HepG2 (cell line): ENCODE results near the gene OR1F1. TPM values are rescaled to one million over a fixed set of nuclear protein-coding genes. Genes with fewer than 3 reads are reported as not detected.
A peak's percentile ranks its signal among the peaks of the same experiment; 100 is the strongest.

Experiments
- CCDC6 ChIP-seq: sonication (generic); formaldehyde crosslinking; IDR thresholded peaks from 2 replicates; pipeline ENCODE4 v1.8.1; 2022; ENCODE audit warnings: mild to moderate bottlenecking, missing genetic modification reagents, moderate library complexity
- HNRNPUL1 ChIP-seq: fragments of 200-400 bp; formaldehyde crosslinking; IDR thresholded peaks from 2 replicates; pipeline ENCODE4 v1.6.1; 2017; ENCODE audit warnings: low read depth, mild to moderate bottlenecking, low read length, moderate library complexity
- NFE2L1 ChIP-seq: sonication (generic); formaldehyde crosslinking; IDR thresholded peaks from 2 replicates; pipeline ENCODE4 v1.4.0; 2020; ENCODE audit warnings: missing genetic modification reagents, mild to moderate bottlenecking, borderline replicate concordance
- NKX3-1 ChIP-seq: sonication (generic); formaldehyde crosslinking; IDR thresholded peaks from 2 replicates; pipeline ENCODE4 v1.5.0; 2020; ENCODE audit warnings: missing genetic modification reagents
- ZC3H4 ChIP-seq: sonication (generic); formaldehyde crosslinking; IDR thresholded peaks from 2 replicates; pipeline ENCODE4 v1.4.0; 2020; ENCODE audit warnings: missing genetic modification reagents, borderline replicate concordance
- ZNF101 ChIP-seq: sonication (generic); formaldehyde crosslinking; IDR thresholded peaks from 2 replicates; pipeline ENCODE4 v1.4.0; 2020; ENCODE audit warnings: mild to moderate bottlenecking, low read depth, missing genetic modification reagents, borderline replicate concordance
- ZNF121 ChIP-seq: sonication (generic); formaldehyde crosslinking; IDR thresholded peaks from 2 replicates; pipeline ENCODE4 v1.5.0; 2020; ENCODE audit warnings: mild to moderate bottlenecking, missing genetic modification reagents
- ZNF331 ChIP-seq: sonication (generic); formaldehyde crosslinking; IDR thresholded peaks from 2 replicates; pipeline ENCODE4 v1.4.0; 2020; ENCODE audit warnings: missing genetic modification reagents
- ZNF607 ChIP-seq: sonication (generic); formaldehyde crosslinking; IDR thresholded peaks from 2 replicates; pipeline ENCODE4 v1.5.1; 2020; ENCODE audit warnings: missing genetic modification reagents, mild to moderate bottlenecking, borderline replicate concordance
- ZNF709 ChIP-seq: sonication (generic); formaldehyde crosslinking; IDR thresholded peaks from 2 replicates; pipeline ENCODE4 v1.5.0; 2020; ENCODE audit warnings: mild to moderate bottlenecking, missing genetic modification reagents
- ZNF879 ChIP-seq: sonication (generic); formaldehyde crosslinking; IDR thresholded peaks from 2 replicates; pipeline ENCODE4 v1.8.1; 2023; ENCODE audit warnings: missing genetic modification reagents
- polyA plus RNA-seq, 8 experiments: library from polyadenylated mRNA; depleted of rRNA in 3 of 8; stranded (reverse) in 7 of 8; unstranded in 1 of 8; fragments of >200 nt; fragmentation: Illumina TruSeq in 4 of 8; extraction: Trizol in 4 of 8; gene quantifications; 2 replicates each; pipeline versions ENCODE4 v1.2.1 to v1.2.3, GENCODE V29; 2011 to 2016; ENCODE audit warnings: low read depth in 4 of 8, missing spikeins in 1 of 8, mixed read lengths in 1 of 8; ENCODE audit not compliant: insufficient read depth in 1 of 8
- total RNA-seq, 5 experiments: library from RNA; depleted of rRNA; stranded (reverse); fragments of >200 nt; fragmentation: Illumina TruSeq; extraction: Trizol; gene quantifications; 2 replicates each; pipeline ENCODE4 v1.2.3, GENCODE V29; 2016; ENCODE audit warnings: low read depth in 1 of 5
- TF ChIP-seq, protein P1 (sequence below): sonication (generic); formaldehyde crosslinking; IDR thresholded peaks from 2 replicates; pipeline ENCODE4 v1.4.0; 2020; ENCODE audit warnings: missing genetic modification reagents, borderline replicate concordance
- TF ChIP-seq, protein P2 (sequence below): IDR thresholded peaks from 2 replicates; pipeline ENCODE4 v1.6.1; 2012; ENCODE audit warnings: inconsistent platforms
- TF ChIP-seq, protein P3 (sequence below): sonication (generic); formaldehyde crosslinking; IDR thresholded peaks from 2 replicates; pipeline ENCODE4 v1.4.0; 2020; ENCODE audit warnings: mild to moderate bottlenecking, missing genetic modification reagents
- TF ChIP-seq, protein P4 (sequence below): sonication (generic); formaldehyde crosslinking; IDR thresholded peaks from 2 replicates; pipeline ENCODE4 v1.4.0; 2020; ENCODE audit warnings: missing genetic modification reagents
- TF ChIP-seq, protein P5 (sequence below): IDR thresholded peaks from 2 replicates; pipeline ENCODE4 v1.6.1; 2016; ENCODE audit warnings: mild to moderate bottlenecking

OR1F1 gene
- total and polyA plus RNA-seq, 2 of the 13 experiments (the other 11 are each of a cell fraction or from before 2014, with no cell fraction given): 0.90 TPM; not detected in 1

DNA sequence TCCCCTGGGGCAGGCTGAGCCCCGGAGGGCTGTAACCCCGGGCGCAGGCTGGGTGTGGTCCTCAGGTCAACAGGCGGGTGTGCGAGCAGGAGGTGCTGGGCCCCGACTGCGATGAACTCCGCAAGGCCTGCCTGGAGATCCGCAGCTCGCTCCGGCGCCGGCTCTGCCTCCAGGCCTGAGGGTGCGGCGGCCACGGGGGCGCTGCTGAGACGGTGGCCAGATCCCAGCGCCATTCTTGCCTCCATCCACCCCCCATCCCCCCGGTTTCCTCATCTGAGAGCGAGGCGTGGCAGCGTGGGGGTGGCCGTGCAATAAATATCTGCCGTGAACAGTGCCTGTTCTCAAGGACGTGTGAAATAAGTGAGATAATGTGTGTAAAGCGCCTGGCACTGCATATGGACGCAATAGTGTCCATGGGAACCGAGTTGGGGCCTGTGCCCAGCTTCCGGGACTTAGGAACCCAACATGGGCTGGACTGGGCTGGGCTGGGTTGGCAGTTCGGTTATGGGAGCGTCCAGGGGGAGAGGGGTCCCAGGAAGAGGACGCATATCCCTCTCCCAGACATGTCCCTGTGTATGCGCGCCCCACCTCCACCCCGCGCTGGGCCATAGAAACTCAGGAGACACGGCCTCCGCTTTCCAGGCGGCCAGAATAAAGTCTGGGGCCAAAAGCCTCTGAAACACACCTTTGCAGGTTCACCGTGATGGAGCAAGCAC lies 38.2 kb upstream of the OR1F1 start (continued):
- TF ChIP-seq, protein P1, sequence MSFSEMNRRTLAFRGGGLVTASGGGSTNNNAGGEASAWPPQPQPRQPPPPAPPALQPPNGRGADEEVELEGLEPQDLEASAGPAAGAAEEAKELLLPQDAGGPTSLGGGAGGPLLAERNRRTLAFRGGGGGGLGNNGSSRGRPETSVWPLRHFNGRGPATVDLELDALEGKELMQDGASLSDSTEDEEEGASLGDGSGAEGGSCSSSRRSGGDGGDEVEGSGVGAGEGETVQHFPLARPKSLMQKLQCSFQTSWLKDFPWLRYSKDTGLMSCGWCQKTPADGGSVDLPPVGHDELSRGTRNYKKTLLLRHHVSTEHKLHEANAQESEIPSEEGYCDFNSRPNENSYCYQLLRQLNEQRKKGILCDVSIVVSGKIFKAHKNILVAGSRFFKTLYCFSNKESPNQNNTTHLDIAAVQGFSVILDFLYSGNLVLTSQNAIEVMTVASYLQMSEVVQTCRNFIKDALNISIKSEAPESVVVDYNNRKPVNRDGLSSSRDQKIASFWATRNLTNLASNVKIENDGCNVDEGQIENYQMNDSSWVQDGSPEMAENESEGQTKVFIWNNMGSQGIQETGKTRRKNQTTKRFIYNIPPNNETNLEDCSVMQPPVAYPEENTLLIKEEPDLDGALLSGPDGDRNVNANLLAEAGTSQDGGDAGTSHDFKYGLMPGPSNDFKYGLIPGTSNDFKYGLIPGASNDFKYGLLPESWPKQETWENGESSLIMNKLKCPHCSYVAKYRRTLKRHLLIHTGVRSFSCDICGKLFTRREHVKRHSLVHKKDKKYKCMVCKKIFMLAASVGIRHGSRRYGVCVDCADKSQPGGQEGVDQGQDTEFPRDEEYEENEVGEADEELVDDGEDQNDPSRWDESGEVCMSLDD (CRISPR knock-in tag): no peak; the same call in 1 of the 2 replicates
- TF ChIP-seq ZC3H4 (CRISPR knock-in tag): 0 out of 2 replicates have a peak, but pooled peaks have one; percentile 29
- no peak for TF ChIP-seq CCDC6 (CRISPR knock-in tag)
- TF ChIP-seq, protein P2, sequence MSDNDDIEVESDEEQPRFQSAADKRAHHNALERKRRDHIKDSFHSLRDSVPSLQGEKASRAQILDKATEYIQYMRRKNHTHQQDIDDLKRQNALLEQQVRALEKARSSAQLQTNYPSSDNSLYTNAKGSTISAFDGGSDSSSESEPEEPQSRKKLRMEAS: peak; percentile 51; the same call in 1 of the 2 replicates
- TF ChIP-seq, protein P3, sequence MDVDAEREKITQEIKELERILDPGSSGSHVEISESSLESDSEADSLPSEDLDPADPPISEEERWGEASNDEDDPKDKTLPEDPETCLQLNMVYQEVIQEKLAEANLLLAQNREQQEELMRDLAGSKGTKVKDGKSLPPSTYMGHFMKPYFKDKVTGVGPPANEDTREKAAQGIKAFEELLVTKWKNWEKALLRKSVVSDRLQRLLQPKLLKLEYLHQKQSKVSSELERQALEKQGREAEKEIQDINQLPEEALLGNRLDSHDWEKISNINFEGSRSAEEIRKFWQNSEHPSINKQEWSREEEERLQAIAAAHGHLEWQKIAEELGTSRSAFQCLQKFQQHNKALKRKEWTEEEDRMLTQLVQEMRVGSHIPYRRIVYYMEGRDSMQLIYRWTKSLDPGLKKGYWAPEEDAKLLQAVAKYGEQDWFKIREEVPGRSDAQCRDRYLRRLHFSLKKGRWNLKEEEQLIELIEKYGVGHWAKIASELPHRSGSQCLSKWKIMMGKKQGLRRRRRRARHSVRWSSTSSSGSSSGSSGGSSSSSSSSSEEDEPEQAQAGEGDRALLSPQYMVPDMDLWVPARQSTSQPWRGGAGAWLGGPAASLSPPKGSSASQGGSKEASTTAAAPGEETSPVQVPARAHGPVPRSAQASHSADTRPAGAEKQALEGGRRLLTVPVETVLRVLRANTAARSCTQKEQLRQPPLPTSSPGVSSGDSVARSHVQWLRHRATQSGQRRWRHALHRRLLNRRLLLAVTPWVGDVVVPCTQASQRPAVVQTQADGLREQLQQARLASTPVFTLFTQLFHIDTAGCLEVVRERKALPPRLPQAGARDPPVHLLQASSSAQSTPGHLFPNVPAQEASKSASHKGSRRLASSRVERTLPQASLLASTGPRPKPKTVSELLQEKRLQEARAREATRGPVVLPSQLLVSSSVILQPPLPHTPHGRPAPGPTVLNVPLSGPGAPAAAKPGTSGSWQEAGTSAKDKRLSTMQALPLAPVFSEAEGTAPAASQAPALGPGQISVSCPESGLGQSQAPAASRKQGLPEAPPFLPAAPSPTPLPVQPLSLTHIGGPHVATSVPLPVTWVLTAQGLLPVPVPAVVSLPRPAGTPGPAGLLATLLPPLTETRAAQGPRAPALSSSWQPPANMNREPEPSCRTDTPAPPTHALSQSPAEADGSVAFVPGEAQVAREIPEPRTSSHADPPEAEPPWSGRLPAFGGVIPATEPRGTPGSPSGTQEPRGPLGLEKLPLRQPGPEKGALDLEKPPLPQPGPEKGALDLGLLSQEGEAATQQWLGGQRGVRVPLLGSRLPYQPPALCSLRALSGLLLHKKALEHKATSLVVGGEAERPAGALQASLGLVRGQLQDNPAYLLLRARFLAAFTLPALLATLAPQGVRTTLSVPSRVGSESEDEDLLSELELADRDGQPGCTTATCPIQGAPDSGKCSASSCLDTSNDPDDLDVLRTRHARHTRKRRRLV (CRISPR knock-in tag): no peak
- peak; percentile 19; the same call in 1 of the 2 replicates for TF ChIP-seq ZNF709 (CRISPR knock-in tag)
- TF ChIP-seq ZNF331 (CRISPR knock-in tag): no peak
- TF ChIP-seq, protein P4, sequence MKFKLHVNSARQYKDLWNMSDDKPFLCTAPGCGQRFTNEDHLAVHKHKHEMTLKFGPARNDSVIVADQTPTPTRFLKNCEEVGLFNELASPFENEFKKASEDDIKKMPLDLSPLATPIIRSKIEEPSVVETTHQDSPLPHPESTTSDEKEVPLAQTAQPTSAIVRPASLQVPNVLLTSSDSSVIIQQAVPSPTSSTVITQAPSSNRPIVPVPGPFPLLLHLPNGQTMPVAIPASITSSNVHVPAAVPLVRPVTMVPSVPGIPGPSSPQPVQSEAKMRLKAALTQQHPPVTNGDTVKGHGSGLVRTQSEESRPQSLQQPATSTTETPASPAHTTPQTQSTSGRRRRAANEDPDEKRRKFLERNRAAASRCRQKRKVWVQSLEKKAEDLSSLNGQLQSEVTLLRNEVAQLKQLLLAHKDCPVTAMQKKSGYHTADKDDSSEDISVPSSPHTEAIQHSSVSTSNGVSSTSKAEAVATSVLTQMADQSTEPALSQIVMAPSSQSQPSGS (CRISPR knock-in tag): no peak
- TF ChIP-seq, protein P5, sequence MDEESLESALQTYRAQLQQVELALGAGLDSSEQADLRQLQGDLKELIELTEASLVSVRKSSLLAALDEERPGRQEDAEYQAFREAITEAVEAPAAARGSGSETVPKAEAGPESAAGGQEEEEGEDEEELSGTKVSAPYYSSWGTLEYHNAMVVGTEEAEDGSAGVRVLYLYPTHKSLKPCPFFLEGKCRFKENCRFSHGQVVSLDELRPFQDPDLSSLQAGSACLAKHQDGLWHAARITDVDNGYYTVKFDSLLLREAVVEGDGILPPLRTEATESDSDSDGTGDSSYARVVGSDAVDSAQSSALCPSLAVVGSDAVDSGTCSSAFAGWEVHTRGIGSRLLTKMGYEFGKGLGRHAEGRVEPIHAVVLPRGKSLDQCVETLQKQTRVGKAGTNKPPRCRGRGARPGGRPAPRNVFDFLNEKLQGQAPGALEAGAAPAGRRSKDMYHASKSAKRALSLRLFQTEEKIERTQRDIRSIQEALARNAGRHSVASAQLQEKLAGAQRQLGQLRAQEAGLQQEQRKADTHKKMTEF: no peak
- TF ChIP-seq ZNF101 (CRISPR knock-in tag): no peak
- TF ChIP-seq NKX3-1 (CRISPR knock-in tag): no peak
- TF ChIP-seq ZNF121 (CRISPR knock-in tag): no peak
- TF ChIP-seq HNRNPUL1: no peak
- no peak for TF ChIP-seq ZNF607 (CRISPR knock-in tag)
- no peak for TF ChIP-seq ZNF879 (CRISPR knock-in tag)
- no peak for TF ChIP-seq NFE2L1 (CRISPR knock-in tag)
